Heart right ventricle (tissue), 16 donors: ENCODE results near the gene SLIT3. TPM values are rescaled to one million over a fixed set of nuclear protein-coding genes. Genes with fewer than 3 reads are reported as not detected.

Experiments
- ATAC-seq, 8 donors: fragments of 200-7000 bp; cut with Tn5 transposase; one replicate each; pipeline ENCODE4 v1.9.1; 2020; ENCODE audit warnings: mild to moderate bottlenecking in 8 of 8, moderate library complexity in 8 of 8, moderate number of reproducible peaks in 1 of 8
- DNase-seq, 2 donors: peaks; one replicate each; pipeline ENCODE4 v3.0.0-alpha.2; 2020
- H3K27ac ChIP-seq, 10 donors: fragments of 200-600 bp; sonication (generic) in 2 of 10; one replicate each; pipeline versions ENCODE4 v1.5.0 to v1.8.0; 2020 to 2022; ENCODE audit warnings: mild to moderate bottlenecking in 3 of 10
- H3K27me3 ChIP-seq, 7 donors: fragments of 200-600 bp; one replicate each; pipeline ENCODE4 v1.8.0; 2021 to 2022; ENCODE audit warnings: mild to moderate bottlenecking in 2 of 7
- H3K36me3 ChIP-seq, 9 donors: fragments of 200-600 bp; sonication (generic) in 1 of 9; one replicate each; pipeline versions ENCODE4 v1.5.0 to v1.8.0; 2020 to 2022; ENCODE audit warnings: mild to moderate bottlenecking in 2 of 9
- H3K4me1 ChIP-seq, 9 donors: fragments of 200-600 bp; sonication (generic) in 1 of 9; one replicate each; pipeline versions ENCODE4 v1.5.0 to v1.8.0; 2020 to 2022; ENCODE audit warnings: mild to moderate bottlenecking in 4 of 9
- H3K4me3 ChIP-seq, 10 donors: fragments of 200-600 bp; sonication (generic) in 2 of 10; one replicate each; pipeline versions ENCODE4 v1.5.0 to v1.8.0; 2020 to 2022; ENCODE audit warnings: mild to moderate bottlenecking in 7 of 10, moderate library complexity in 2 of 10
- H3K9me3 ChIP-seq, 11 donors: fragments of 200-600 bp in 10 of 11; sonication (generic) in 2 of 11; one replicate each; pipeline versions ENCODE4 v1.5.0 to v1.8.0; 2013 to 2022; ENCODE audit warnings: mild to moderate bottlenecking in 2 of 11, control low read depth in 1 of 11, moderate library complexity in 1 of 11
- WGBS, 2 donors: extraction: QIAGEN DNeasy Blood & Tissue Kit; methylation state at CpG; one replicate each; pipeline ENCODE4 v1.1.7; 2013; ENCODE audit warnings: inconsistent platforms in 1 of 2; 5-methylcytosine and 5-hydroxymethylcytosine counted together
- intact Hi-C, 10 donors: fragments of 100-400 bp; cut with DNase I; formaldehyde crosslinking; loops; one replicate each; pipeline versions ENCODE4 v1.11.1 to v1.14.2; 2022
- polyA plus RNA-seq, 2 donors: library from polyadenylated mRNA; stranded (reverse); fragments of 200-250 nt; gene quantifications; one replicate each; pipeline ENCODE4 v1.2.3, GENCODE V29; 2013
- total RNA-seq, 10 donors: library from RNA; stranded (reverse); fragmentation: NEBNext Ultra II Directional in 3 of 10; extraction: Animal tissue kit (Norgen Biotek cat#: 25700) in 3 of 10; gene quantifications; one replicate each; pipeline versions ENCODE4 v1.2.1 to v1.2.4, GENCODE V29; 2021 to 2023
- TF ChIP-seq, protein P1 (sequence below), 9 donors: fragments of 200-600 bp; sonication (generic) in 2 of 9; IDR thresholded peaks; one replicate each; pipeline versions ENCODE4 v1.5.0 to v1.8.0; 2021 to 2022; ENCODE audit warnings: antibody characterized with exemption in 9 of 9, mild to moderate bottlenecking in 5 of 9, moderate library complexity in 1 of 9
- donor health status: Arrhythmogenic right ventricular cardiomyopathy.
- donor health status: ischemic (EF 13 %, LVEDD 7.1; RV severe dilation, severe dysfunction).
- donor health status: healthy with polysubstance abuse.
- donor health status: DM: no; HTN: yes; CAD: no.
- donor health status: DM: no; HTN: no; CAD: no.
- donor health status: ischemic (EF 25% LVEDD 6.9; RV normal size, moderate dysfunction).
- donor health status: ischemic (EF 25% LVEDD 5.7; RV mildly dilated, moderate dysfunction).
- donor health status: healthy.
- donor health status: DM: yes; HTN: yes; CAD: no.
- donor health status: Ischemic cardiomyopathy.
- donor health status: ischemic (EF 35%, LVEDD 5.7; RV mildly dilated, moderate dysfunction).
- donor health status: nonischemic (EF 11% LVEDD 7.7; RV severe dilation, severe dysfunction).
- donor health status: DM: yes; HTN: yes; CAD: no.
- donor health status: PGD.
- donor health status: ischemic (EF 29% LVEDD 5.4; RV normal size, mild dysfunction).
- donor health status: nonischemic (EF 23%, LVEDD 6.1; RV moderate dilation, normal function).

The SLIT3 gene
- total and polyA plus RNA-seq, 12 donors: 2.0 to 29.2 (median 12.1) TPM

DNA sequence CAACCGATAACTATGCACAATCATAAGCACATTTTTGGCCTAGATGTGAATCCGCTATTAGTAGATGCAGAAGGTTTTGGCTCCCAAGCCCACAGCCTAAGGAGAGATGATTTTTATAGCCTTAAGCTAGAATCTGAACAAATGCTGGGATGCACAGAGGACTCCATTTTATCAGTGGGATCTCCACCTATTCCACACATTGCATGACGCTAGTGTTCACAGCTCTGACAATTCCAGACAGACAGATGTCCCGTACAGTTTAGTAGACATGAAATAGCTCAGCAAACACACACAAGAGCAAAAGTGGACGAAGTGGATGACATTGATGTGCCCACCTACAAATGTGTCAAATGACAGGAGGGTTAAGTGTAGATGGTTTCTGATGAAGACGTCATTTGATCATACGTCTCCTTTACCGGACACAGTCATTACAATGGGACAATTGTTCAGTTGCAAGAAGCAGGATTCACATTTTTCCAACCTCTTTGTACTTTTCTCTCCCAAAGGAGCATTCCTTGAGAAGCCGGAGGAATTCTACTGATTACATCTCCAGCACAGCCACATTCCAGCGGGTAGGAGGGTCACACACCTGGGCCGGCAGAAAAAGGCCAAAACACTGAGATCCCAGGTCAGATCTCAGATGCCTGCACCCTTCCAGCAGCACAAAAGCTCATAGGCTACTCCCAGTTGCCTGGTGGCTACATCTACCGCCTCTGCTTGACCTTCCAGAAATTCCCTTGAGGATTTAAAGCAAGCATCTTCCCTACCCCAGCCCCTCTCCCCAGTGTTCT, 202.4 kb downstream of the SLIT3 start:
- H3K27ac ChIP-seq: no peak overlapping the region
- intact Hi-C loops: no loop called here
- peaks cover 0 to 26% (median 4%) of the 10 kb centered on the region in 9 donors for H3K4me1 ChIP-seq
- H3K4me3 ChIP-seq: no peak overlapping the region
- H3K36me3 ChIP-seq: no peaks in the 10 kb centered on the region
- DNase-seq (no peak), ATAC-seq (no peak)
- 80 to 83% methylated on average over 12 of the region's 12 CpGs for WGBS, 2 donors
- TF ChIP-seq, protein P1, sequence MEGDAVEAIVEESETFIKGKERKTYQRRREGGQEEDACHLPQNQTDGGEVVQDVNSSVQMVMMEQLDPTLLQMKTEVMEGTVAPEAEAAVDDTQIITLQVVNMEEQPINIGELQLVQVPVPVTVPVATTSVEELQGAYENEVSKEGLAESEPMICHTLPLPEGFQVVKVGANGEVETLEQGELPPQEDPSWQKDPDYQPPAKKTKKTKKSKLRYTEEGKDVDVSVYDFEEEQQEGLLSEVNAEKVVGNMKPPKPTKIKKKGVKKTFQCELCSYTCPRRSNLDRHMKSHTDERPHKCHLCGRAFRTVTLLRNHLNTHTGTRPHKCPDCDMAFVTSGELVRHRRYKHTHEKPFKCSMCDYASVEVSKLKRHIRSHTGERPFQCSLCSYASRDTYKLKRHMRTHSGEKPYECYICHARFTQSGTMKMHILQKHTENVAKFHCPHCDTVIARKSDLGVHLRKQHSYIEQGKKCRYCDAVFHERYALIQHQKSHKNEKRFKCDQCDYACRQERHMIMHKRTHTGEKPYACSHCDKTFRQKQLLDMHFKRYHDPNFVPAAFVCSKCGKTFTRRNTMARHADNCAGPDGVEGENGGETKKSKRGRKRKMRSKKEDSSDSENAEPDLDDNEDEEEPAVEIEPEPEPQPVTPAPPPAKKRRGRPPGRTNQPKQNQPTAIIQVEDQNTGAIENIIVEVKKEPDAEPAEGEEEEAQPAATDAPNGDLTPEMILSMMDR (IDR thresholded peaks at IDR 0.05): no peak
- no peaks in the 10 kb centered on the region for H3K27me3 ChIP-seq
- H3K9me3 ChIP-seq: no peaks in the 10 kb centered on the region

DNA sequence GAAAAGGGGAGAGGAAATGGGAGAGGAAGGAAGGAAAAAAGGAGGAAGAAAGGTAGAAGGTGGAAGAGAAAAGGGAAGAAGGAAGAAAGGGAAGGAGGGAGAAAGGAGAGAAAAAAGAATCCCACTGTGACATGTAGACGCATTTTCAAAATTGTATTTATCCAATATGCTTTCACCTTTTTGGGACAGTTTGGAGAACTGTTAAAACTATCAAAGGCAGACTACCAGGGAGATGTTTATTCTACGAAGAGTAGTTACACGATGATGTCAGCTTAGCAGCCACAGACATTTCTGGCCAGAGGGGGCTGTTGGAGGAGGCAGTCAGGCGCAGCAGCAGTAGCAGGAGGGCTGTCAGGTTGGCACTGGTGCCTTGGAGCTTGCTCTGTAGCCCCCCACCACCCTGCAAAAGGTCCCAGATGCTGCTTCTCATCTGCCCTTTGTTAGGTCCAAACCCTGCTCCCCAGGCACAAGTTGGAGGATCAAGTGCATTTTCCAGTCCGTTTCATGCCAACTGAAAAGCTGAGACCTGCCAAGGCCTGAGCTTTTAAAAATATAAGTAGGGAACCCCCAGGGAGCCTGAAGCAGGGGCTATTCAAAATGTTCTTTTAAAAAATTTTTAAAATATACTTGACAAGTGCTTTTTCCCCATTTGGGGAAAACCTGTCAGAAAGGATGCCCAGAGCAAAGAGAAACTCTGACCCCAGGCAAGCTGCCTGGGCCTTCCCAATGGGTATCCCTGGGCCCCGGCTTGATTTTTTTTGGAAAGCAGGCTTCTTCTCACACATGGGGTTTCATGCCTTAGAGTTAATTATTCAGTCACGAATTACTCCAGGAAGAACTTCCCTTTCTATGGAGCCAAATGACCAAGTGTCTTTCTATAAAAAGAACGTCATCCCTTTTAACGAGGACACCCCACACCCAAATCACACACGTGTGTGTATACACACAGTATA, 203.3 kb downstream of the SLIT3 start:
- TF ChIP-seq, protein P1 (IDR thresholded peaks at IDR 0.05): no peak
- peak in 4 of 8 donors; percentile 26 to 65 (median 34) for ATAC-seq
- WGBS, 2 donors: 60 to 68% methylated on average over 10 of the region's 10 CpGs
- Histone ChIP-seq H3K36me3 (no peaks in the 10 kb centered on the region), H3K4me3 (no peak overlapping the region), H3K9me3 (no peaks in the 10 kb centered on the region), H3K27ac (no peak overlapping the region), H3K27me3 (no peaks in the 10 kb centered on the region), H3K4me1 (peaks cover 0 to 26% (median 4%) of the 10 kb centered on the region in 9 donors)
- intact Hi-C loops: no loop called here
- DNase-seq: no peak

DNA sequence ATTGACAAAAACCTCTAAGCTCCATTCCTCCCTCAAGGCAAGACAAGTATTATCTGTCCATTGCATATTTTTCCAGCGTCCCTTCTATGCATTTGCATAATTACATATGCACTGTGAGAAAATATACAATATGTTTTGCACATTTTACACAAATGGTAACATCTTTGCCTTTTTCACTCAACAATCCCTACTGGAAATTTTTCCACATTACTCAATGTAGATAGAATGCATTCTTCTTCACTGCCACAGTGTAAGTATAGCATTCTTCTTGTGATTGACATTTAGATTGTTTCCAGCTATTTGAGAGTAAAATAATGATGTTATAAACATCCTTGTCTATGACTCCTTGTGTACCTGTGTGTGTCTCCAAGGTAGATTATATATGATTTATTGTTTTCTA, 205.0 kb downstream of the SLIT3 start:
- intact Hi-C loops: no loop called here
- TF ChIP-seq, protein P1 (IDR thresholded peaks at IDR 0.05): no peak
- Histone ChIP-seq H3K4me3 (no peak overlapping the region), H3K36me3 (no peaks in the 10 kb centered on the region), H3K27me3 (no peaks in the 10 kb centered on the region), H3K9me3 (peaks cover 0 to 3% (median 0%) of the 10 kb centered on the region in 11 donors), H3K27ac (no peak overlapping the region), H3K4me1 (peaks cover 0 to 26% (median 4%) of the 10 kb centered on the region in 9 donors)
- 59 to 75% methylated on average over 1 of the region's 1 CpG for WGBS, 2 donors
- ATAC-seq (no peak), DNase-seq (no peak)

DNA sequence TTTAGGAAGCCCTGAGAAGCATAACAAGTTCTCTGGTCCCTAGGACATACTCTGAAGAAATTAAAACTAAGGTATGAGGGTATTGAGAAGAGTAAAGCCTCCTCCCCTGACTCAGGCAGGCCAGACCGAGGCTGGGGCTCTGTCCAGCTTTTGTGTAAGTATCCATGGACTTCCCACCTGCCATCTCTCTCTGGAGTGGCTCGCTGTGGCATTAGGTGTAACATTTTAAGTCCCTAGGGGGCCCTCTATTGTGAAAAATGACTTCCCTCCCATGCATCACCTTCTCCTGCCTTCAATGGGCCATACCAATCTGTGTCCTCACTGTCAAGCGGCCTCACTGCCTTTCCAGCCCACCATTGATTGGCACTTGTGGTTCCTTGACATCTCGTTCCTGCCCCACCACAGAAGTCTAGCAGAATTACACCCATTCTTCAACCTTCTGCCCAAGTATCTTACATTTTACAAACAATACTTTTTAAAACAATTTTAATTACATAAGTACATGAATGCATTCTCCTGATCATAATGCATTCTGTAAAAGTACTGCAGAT, 205.5 kb downstream of the SLIT3 start:
- WGBS, 2 donors: 84 to 85% methylated on average over 4 of the region's 4 CpGs
- no peaks in the 10 kb centered on the region for H3K36me3 ChIP-seq
- H3K27me3 ChIP-seq: no peaks in the 10 kb centered on the region
- peaks cover 0 to 8% (median 0%) of the 10 kb centered on the region in 11 donors for H3K9me3 ChIP-seq
- TF ChIP-seq, protein P1 (IDR thresholded peaks at IDR 0.05): no peak
- ATAC-seq: no peak
- no peak overlapping the region for H3K4me3 ChIP-seq
- peaks cover 0 to 21% (median 4%) of the 10 kb centered on the region in 9 donors for H3K4me1 ChIP-seq
- no peak overlapping the region for H3K27ac ChIP-seq
- intact Hi-C loops: no loop called here
- no peak for DNase-seq
